ENCODE results near the gene NHLH1.
"Not testable (repeated sequence)": the region's sequence is repeated elsewhere in the genome, so short reads cannot be mapped to it uniquely, and the experiment has no call there.

The NHLH1 gene

GRCh38 chr1:160376525-160377131 is 9.8 kb downstream of the NHLH1 start:
- DNase-seq (ENCODE audit: insufficient read length, low spot score) (peak; percentile 67), FAIRE-seq (no peak)

- FAIRE-seq (no peak), DNase-seq (ENCODE audit: insufficient read length, low spot score) (no peak)
These were observed 10.8 kb downstream of the NHLH1 start for GRCh38 chr1:160377585-160378206.

GRCh38 chr1:160384812-160385211 is 17.9 kb downstream of the NHLH1 start:
- not testable (repeated sequence) for FAIRE-seq; DNase-seq (ENCODE audit: insufficient read length, low spot score)

GRCh38 chr1:160388406-160388805 is 21.5 kb downstream of the NHLH1 start:
- not testable (repeated sequence) for FAIRE-seq

GRCh38 chr1:160394673-160395072 is 27.8 kb downstream of the NHLH1 start:
- FAIRE-seq: no peak
- no peak for DNase-seq (ENCODE audit: insufficient read length, low spot score)

More at GRCh38 chr1:160388406-160388805, 21.5 kb downstream of the NHLH1 start:
- not testable (repeated sequence) for DNase-seq (ENCODE audit: insufficient read length, low spot score)

- DNase-seq (ENCODE audit: insufficient read length, low spot score): no peak
- no peak for FAIRE-seq
These were observed 30.8 kb downstream of the NHLH1 start for GRCh38 chr1:160397651-160398050.

GRCh38 chr1:160398823-160399222 is 32.0 kb downstream of the NHLH1 start:
- FAIRE-seq (no peak), DNase-seq (ENCODE audit: insufficient read length, low spot score) (no peak)

GRCh38 chr1:160399544-160400222 is 32.8 kb downstream of the NHLH1 start:
- no peak for FAIRE-seq
- no peak for DNase-seq (ENCODE audit: insufficient read length, low spot score)

- DNase-seq (ENCODE audit: insufficient read length, low spot score): no peak
- no peak for FAIRE-seq
These were observed 33.4 kb downstream of the NHLH1 start, which contains the start of gene VANGL2 for GRCh38 chr1:160400223-160400645. Gene VANGL2, plus strand, starts transcription at chr1:160400564. Its CDS starts 15,274 bp downstream, at chr1:160415838.

GRCh38 chr1:160400646-160401486 is 34.0 kb downstream of the NHLH1 start:
- DNase-seq (ENCODE audit: insufficient read length, low spot score) (no peak), FAIRE-seq (no peak)

GRCh38 chr1:160401487-160401805 is 34.6 kb downstream of the NHLH1 start:
- no peak for DNase-seq (ENCODE audit: insufficient read length, low spot score)

GRCh38 chr1:160402001-160402795 is 35.3 kb downstream of the NHLH1 start:
- no peak for FAIRE-seq
- DNase-seq (ENCODE audit: insufficient read length, low spot score): no peak

More at GRCh38 chr1:160401487-160401805, 34.6 kb downstream of the NHLH1 start:
- no peak for FAIRE-seq

GRCh38 chr1:160403244-160403643 is 36.4 kb downstream of the NHLH1 start:
- FAIRE-seq: no peak
- DNase-seq (ENCODE audit: insufficient read length, low spot score): no peak

GRCh38 chr1:160404094-160404493 is 37.2 kb downstream of the NHLH1 start:
- no peak for FAIRE-seq

GRCh38 chr1:160405331-160405877 is 38.5 kb downstream of the NHLH1 start:
- no peak for DNase-seq (ENCODE audit: insufficient read length, low spot score)
- no peak for FAIRE-seq

More at GRCh38 chr1:160404094-160404493, 37.2 kb downstream of the NHLH1 start:
- DNase-seq (ENCODE audit: insufficient read length, low spot score): no peak

- DNase-seq (ENCODE audit: insufficient read length, low spot score): no peak
- no peak for FAIRE-seq
These were observed 39.5 kb downstream of the NHLH1 start for GRCh38 chr1:160406131-160406968.

- FAIRE-seq (no peak), DNase-seq (ENCODE audit: insufficient read length, low spot score) (no peak)
These were observed 41.2 kb downstream of the NHLH1 start for GRCh38 chr1:160407839-160408801.

- DNase-seq (ENCODE audit: insufficient read length, low spot score): no peak
- no peak for FAIRE-seq
These were observed 42.0 kb downstream of the NHLH1 start for GRCh38 chr1:160408864-160409263.
